H1 (cell line): ENCODE results near the gene MORC2.

Experiments used
- ATF3 ChIP-seq: IDR thresholded peaks from 2 replicates; pipeline ENCODE4 v1.6.1; 2011; ENCODE audit warnings: low read depth, mild to moderate bottlenecking, low read length; ENCODE audit not compliant: insufficient read depth
- CBX5 ChIP-seq: fragments of 300-800, 300-1000 bp; sonication (generic); IDR thresholded peaks from 2 replicates; pipeline ENCODE4 v1.7.1; 2016; ENCODE audit warnings: antibody characterized with exemption, low read length, low read depth
- CHD2 ChIP-seq: IDR thresholded peaks from 2 replicates; pipeline ENCODE4 v1.6.1; 2012; ENCODE audit warnings: low read length, improper control_type of control experiment
- CTCF ChIP-seq, 3 experiments: IDR thresholded peaks; 1 replicate in 2 of 3; 2 replicates in 1 of 3; pipeline versions ENCODE4 v1.5.1 to v1.6.1; 2011; ENCODE audit warnings: low read length in 3 of 3, mild to moderate bottlenecking in 3 of 3, inconsistent platforms in 2 of 3, low read depth in 1 of 3, moderate library complexity in 1 of 3; ENCODE audit not compliant: insufficient read depth in 1 of 3; ENCODE audit errors: control extremely low read depth in 1 of 3
- EP300 ChIP-seq, 2 experiments: IDR thresholded peaks; 1 replicate in 1 of 2; 2 replicates in 1 of 2; pipeline ENCODE4 v1.6.1; 2011 to 2012; ENCODE audit warnings: low read depth in 2 of 2, low read length in 2 of 2, mild to moderate bottlenecking in 2 of 2, borderline replicate concordance in 1 of 2, inconsistent platforms in 1 of 2, moderate library complexity in 1 of 2
- KDM5A ChIP-seq: fragments of 200-600 bp; IDR thresholded peaks from 2 replicates; pipeline ENCODE4 v1.7.1; 2012; ENCODE audit warnings: mild to moderate bottlenecking, low read length, inconsistent platforms, mixed read lengths
- POLR2AphosphoS5 ChIP-seq: IDR thresholded peaks from 2 replicates; pipeline ENCODE4 v1.6.1; 2011; ENCODE audit warnings: low read depth, low read length
- RFX5 ChIP-seq: IDR thresholded peaks from 2 replicates; pipeline ENCODE4 v1.6.1; 2011; ENCODE audit warnings: low read depth, low read length, improper control_type of control experiment, borderline replicate concordance
- SIN3A ChIP-seq, 2 experiments: IDR thresholded peaks in 1 of 2; conservative IDR thresholded peaks in 1 of 2; 2 replicates each; pipeline ENCODE4 v1.6.1; 2011 to 2012; ENCODE audit warnings: low read length in 2 of 2, improper control_type of control experiment in 1 of 2, low read depth in 1 of 2, mild to moderate bottlenecking in 1 of 2
- ZNF274 ChIP-seq: IDR thresholded peaks from 2 replicates; pipeline ENCODE4 v1.7.0; 2012; ENCODE audit warnings: low read length, borderline replicate concordance; ENCODE audit errors: extremely low read depth

- TF ChIP-seq CHD2 (no peak), ATF3 (no peak), EP300 (IDR thresholded peaks at IDR 0.05; ENCODE audit: borderline replicate concordance in 1 of 2, low read depth in 2 of 2, low read length in 2 of 2) (no peak), CTCF (IDR thresholded peaks at IDR 0.05; ENCODE audit: control extremely low read depth in 1 of 3, insufficient read depth in 1 of 3, low read depth in 1 of 3, low read length in 3 of 3) (no peak), RFX5 (no peak), KDM5A (no peak), SIN3A (conservative IDR thresholded peaks at IDR 0.05 in 1 of 2, IDR thresholded peaks at IDR 0.05 in 1 of 2; ENCODE audit: low read depth in 1 of 2, low read length in 2 of 2) (no peak), POLR2AphosphoS5 (no peak), CBX5 (no peak), ZNF274 (no peak)
Observed at GRCh38 chr22:30910358-30910757, 58.2 kb downstream of the MORC2 start.
